ENCODE measurements around the gene FBXW4. TPM values are rescaled to one million over a fixed set of nuclear protein-coding genes. Genes with fewer than 3 reads are reported as not detected.
A peak's percentile ranks its signal among the peaks of the same experiment; 100 is the strongest.

Gene FBXW4
- polyA plus RNA-seq, 1 of the 3 experiments (the other 2 are of a cell fraction), result 27.6 TPM

GRCh38 chr10:101567165-101568006, 127.6 kb downstream of the FBXW4 start:
- no peaks in the 10 kb centered on the region for H3K9me2 ChIP-seq
- H3K4me2 ChIP-seq, result no peak overlapping the region
- H3K9ac ChIP-seq, result no peak overlapping the region
- no peaks in the 10 kb centered on the region for H3F3A ChIP-seq (replicated peaks; ENCODE audit: insufficient read depth)
- no peak overlapping the region for H3K27ac ChIP-seq (ENCODE audit: low read depth in 2 of 2, low read length in 1 of 2)
- POLR2A ChIA-PET, result no interaction called here
- peaks cover 0 to 29% of the 10 kb centered on the region in 2 experiments; a peak in 1 of 4 replicates for H3K4me1 ChIP-seq (ENCODE audit: control insufficient read depth in 1 of 2, insufficient read depth in 2 of 2, low read depth in 1 of 2, low read length in 1 of 2)
- H3K4me3 ChIP-seq (ENCODE audit: low read depth in 2 of 2, low read length in 1 of 2), result no peak overlapping the region
- WGBS (ENCODE audit: low lambda C conversion rate), result 85% methylated on average over 7 of the region's 7 CpGs
- TF ChIP-seq TAF1 (IDR thresholded peaks at IDR 0.05; ENCODE audit: borderline replicate concordance, low read depth, low read length), result no peak
- no peak for TF ChIP-seq SIN3A (IDR thresholded peaks at IDR 0.05; ENCODE audit: borderline replicate concordance, low read depth, low read length)
- no peak for TF ChIP-seq CTCF (IDR thresholded peaks at IDR 0.05)
- TF ChIP-seq SMC3 (IDR thresholded peaks at IDR 0.05; ENCODE audit: low read depth, low read length), result no peak
- no peak for TF ChIP-seq GABPA (IDR thresholded peaks at IDR 0.05; ENCODE audit: low read depth)
- no peak for TF ChIP-seq MXI1 (IDR thresholded peaks at IDR 0.05; ENCODE audit: low read depth, low read length)
- TF ChIP-seq FOXJ3 (CRISPR knock-in tag; IDR thresholded peaks at IDR 0.05), result no peak
- no peak for TF ChIP-seq MAX (IDR thresholded peaks at IDR 0.05; ENCODE audit: low read depth)
- TF ChIP-seq RCOR1 (IDR thresholded peaks at IDR 0.05; ENCODE audit: low read length), result no peak
- no peak for TF ChIP-seq JUND (IDR thresholded peaks at IDR 0.05)
- no peaks in the 10 kb centered on the region for H3K9me3 ChIP-seq
- no peak for DNase-seq
- no peaks in the 10 kb centered on the region for H3K36me3 ChIP-seq (replicated peaks in 1 of 2; ENCODE audit: control insufficient read depth in 1 of 2, insufficient read depth in 2 of 2, low read length in 1 of 2)
- no peaks in the 10 kb centered on the region; the same call in 1 of the 2 replicates for H3K27me3 ChIP-seq (ENCODE audit: insufficient read depth)
- no peaks in the 10 kb centered on the region for H4K20me1 ChIP-seq (ENCODE audit: insufficient read depth)
- CTCF ChIA-PET, result interaction anchor here (0.6 to 9.1 kb wide), 11 partner anchors 9 to 394 kb away, joined by 3 to 164 read pairs (median 4); no protein-coding TSS in a partner anchor
- H2AFZ ChIP-seq (ENCODE audit: low read depth), result no peak overlapping the region
- H3K79me2 ChIP-seq (ENCODE audit: insufficient read depth), result no peaks in the 10 kb centered on the region

GRCh38 chr10:101566333-101567164, 128.4 kb downstream of the FBXW4 start:
- no peaks in the 10 kb centered on the region for H3K36me3 ChIP-seq (replicated peaks in 1 of 2; ENCODE audit: control insufficient read depth in 1 of 2, insufficient read depth in 2 of 2, low read length in 1 of 2)
- DNase-seq, result peak; percentile 84
- no peaks in the 10 kb centered on the region for H3F3A ChIP-seq (replicated peaks; ENCODE audit: insufficient read depth)
- H3K9me3 ChIP-seq, result no peaks in the 10 kb centered on the region
- no peaks in the 10 kb centered on the region for H4K20me1 ChIP-seq (ENCODE audit: insufficient read depth)
- TF ChIP-seq PBX3 (IDR thresholded peaks at IDR 0.05) (0 out of 2 replicates have a peak, but pooled peaks have one; percentile 20), FOSL2 (IDR thresholded peaks at IDR 0.05; ENCODE audit: borderline replicate concordance, low read depth) (no peak), NFIC (IDR thresholded peaks at IDR 0.05; ENCODE audit: borderline replicate concordance) (no peak), TEAD4 (IDR thresholded peaks at IDR 0.05; ENCODE audit: borderline replicate concordance, insufficient read depth) (no peak), GATA2 (CRISPR knock-in tag; IDR thresholded peaks at IDR 0.05) (peak; percentile 52; the same call in 1 of the 2 replicates), RCOR1 (IDR thresholded peaks at IDR 0.05; ENCODE audit: low read length) (peak; percentile 17; the same call in 1 of the 2 replicates), MEF2A (IDR thresholded peaks at IDR 0.05; ENCODE audit: borderline replicate concordance, low read depth) (no peak), MXI1 (IDR thresholded peaks at IDR 0.05; ENCODE audit: low read depth, low read length) (peak; percentile 72)
- H3K9me2 ChIP-seq, result no peaks in the 10 kb centered on the region
- no peaks in the 10 kb centered on the region for H3K79me2 ChIP-seq (ENCODE audit: insufficient read depth)
- H3K4me1 ChIP-seq (ENCODE audit: control insufficient read depth in 1 of 2, insufficient read depth in 2 of 2, low read depth in 1 of 2, low read length in 1 of 2), result peaks cover 0 to 32% of the 10 kb centered on the region in 2 experiments; a peak in 1 of 4 replicates
- H3K4me2 ChIP-seq, result peak overlapping the region; percentile 45; the same call in 1 of the 2 replicates
- H3K27me3 ChIP-seq (ENCODE audit: insufficient read depth), result no peaks in the 10 kb centered on the region; the same call in 1 of the 2 replicates
- ChIA-PET CTCF (interaction anchor here (1.0 to 9.1 kb wide), 5 partner anchors 10 to 349 kb away, joined by 3 to 164 read pairs (median 4); no protein-coding TSS in a partner anchor), POLR2A (no interaction called here)
- H3K9ac ChIP-seq, result no peak overlapping the region
- peak overlapping the region in 1 of 2 experiments; percentile 2; a peak in 2 of 4 replicates for H3K4me3 ChIP-seq (ENCODE audit: low read depth in 2 of 2, low read length in 1 of 2)
- WGBS (ENCODE audit: low lambda C conversion rate), result 62% methylated on average over 20 of the region's 59 CpGs
- 0 out of 2 replicates have a peak overlapping the region, but pooled peaks have one; percentile 61 for H2AFZ ChIP-seq (ENCODE audit: low read depth)
- H3K27ac ChIP-seq (ENCODE audit: low read depth in 2 of 2, low read length in 1 of 2), result no peak overlapping the region
